ENCODE data around the gene CUL1.

The CUL1 gene

GRCh38 chr7:148664324-148664723, 34.4 kb upstream of the CUL1 start:
- TF ChIP-seq CTCF (IDR thresholded peaks at IDR 0.05; ENCODE audit: borderline replicate concordance, control extremely low read depth, extremely low read depth, insufficient read depth, missing control alignments) = no peak
- in situ Hi-C loops (cut with MboI; ENCODE audit: low sequenced_read_pairs, unreplicated experiment) = no loop called here
- DNase-seq (ENCODE audit: low spot score) = no peak

- DNase-seq (ENCODE audit: low spot score) = no peak
- in situ Hi-C loops (cut with MboI; ENCODE audit: low sequenced_read_pairs, unreplicated experiment) = no loop called here
- no peak for TF ChIP-seq CTCF (IDR thresholded peaks at IDR 0.05; ENCODE audit: borderline replicate concordance, control extremely low read depth, extremely low read depth, insufficient read depth, missing control alignments)
These were observed 33.5 kb upstream of the CUL1 start for GRCh38 chr7:148665221-148665620.

- DNase-seq (ENCODE audit: low spot score) = no peak
- no peak for TF ChIP-seq CTCF (IDR thresholded peaks at IDR 0.05; ENCODE audit: borderline replicate concordance, control extremely low read depth, extremely low read depth, insufficient read depth, missing control alignments)
- in situ Hi-C loops (cut with MboI; ENCODE audit: low sequenced_read_pairs, unreplicated experiment) = no loop called here
These were observed 28.8 kb upstream of the CUL1 start for GRCh38 chr7:148669927-148670326.

DNA sequence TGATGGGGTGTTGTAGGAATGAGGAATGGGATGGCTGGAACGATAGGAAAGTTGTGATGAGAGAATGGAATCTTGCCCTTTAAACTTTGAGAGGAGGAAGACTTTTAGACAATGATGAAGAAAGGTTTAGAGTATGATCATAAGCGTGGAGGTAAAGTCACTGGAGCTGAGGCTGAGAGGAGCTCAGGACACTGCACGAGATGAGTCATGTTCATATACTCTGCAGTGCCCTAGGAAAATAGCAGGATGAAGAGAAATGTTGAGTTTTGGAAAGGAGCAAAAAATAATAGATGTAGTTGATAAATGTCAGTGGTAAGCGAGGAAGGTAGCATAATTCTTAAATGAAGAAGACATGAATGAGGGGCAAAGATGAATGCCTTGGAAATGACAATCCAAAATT, 28.3 kb upstream of the CUL1 start:
- no peak for DNase-seq (ENCODE audit: low spot score)
- in situ Hi-C loops (cut with MboI; ENCODE audit: low sequenced_read_pairs, unreplicated experiment) = no loop called here
- no peak for TF ChIP-seq CTCF (IDR thresholded peaks at IDR 0.05; ENCODE audit: borderline replicate concordance, control extremely low read depth, extremely low read depth, insufficient read depth, missing control alignments)

- DNase-seq (ENCODE audit: low spot score) = no peak
- in situ Hi-C loops (cut with MboI; ENCODE audit: low sequenced_read_pairs, unreplicated experiment) = no loop called here
- TF ChIP-seq CTCF (IDR thresholded peaks at IDR 0.05; ENCODE audit: borderline replicate concordance, control extremely low read depth, extremely low read depth, insufficient read depth, missing control alignments) = no peak
These were observed 27.9 kb upstream of the CUL1 start for GRCh38 chr7:148670807-148671206.

GRCh38 chr7:148672041-148672440, 26.7 kb upstream of the CUL1 start:
- no peak for DNase-seq (ENCODE audit: low spot score)
- in situ Hi-C loops (cut with MboI; ENCODE audit: low sequenced_read_pairs, unreplicated experiment) = no loop called here
- TF ChIP-seq CTCF (IDR thresholded peaks at IDR 0.05; ENCODE audit: borderline replicate concordance, control extremely low read depth, extremely low read depth, insufficient read depth, missing control alignments) = no peak

DNA sequence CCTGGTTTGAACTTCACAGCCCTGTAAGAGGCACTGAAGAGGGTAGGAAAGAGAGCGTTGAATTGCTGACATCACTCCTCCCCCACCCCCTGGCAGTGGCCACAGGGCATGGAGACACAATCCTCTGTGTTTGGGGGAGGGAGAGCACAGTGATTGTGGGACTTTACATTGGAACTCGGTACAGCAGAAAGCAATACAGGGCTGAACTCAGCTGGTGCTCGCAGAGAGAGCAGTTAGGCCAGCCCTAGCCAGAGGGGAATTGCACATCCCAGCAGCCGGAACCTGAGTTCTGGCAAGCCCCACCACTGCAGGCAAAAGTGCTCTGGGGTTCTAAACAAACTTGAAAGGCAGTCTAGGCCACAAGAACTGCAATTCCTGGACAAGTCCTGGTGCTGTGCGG, 24.0 kb upstream of the CUL1 start:
- no peak for DNase-seq (ENCODE audit: low spot score)
- no peak for TF ChIP-seq CTCF (IDR thresholded peaks at IDR 0.05; ENCODE audit: borderline replicate concordance, control extremely low read depth, extremely low read depth, insufficient read depth, missing control alignments)
- in situ Hi-C loops (cut with MboI; ENCODE audit: low sequenced_read_pairs, unreplicated experiment) = no loop called here

All from GM13976 (cell line).